OCI-LY3 (cell line): ENCODE data around the gene RAD18.

Experiments
- CTCF ChIP-seq: fragments of 200-600, 300-600 bp; sonication (generic); IDR thresholded peaks from 2 replicates; pipeline ENCODE4 v1.5.1; 2014; ENCODE audit warnings: antibody characterized with exemption, low read length, low read depth
- EZH2phosphoT487 ChIP-seq: fragments of 200-600 bp; shearing (Covaris generic); IDR thresholded peaks from 2 replicates; pipeline ENCODE4 v1.6.1; 2018; ENCODE audit warnings: antibody characterized with exemption, mixed run types, low read depth

- TF ChIP-seq CTCF: no peak
- no peak for TF ChIP-seq EZH2phosphoT487
Measured at GRCh38 chr3:8953313-8953712, 10.0 kb downstream of the RAD18 start.
